CD4-positive, alpha-beta T cell treated with Interferon alpha-2 for 1 hour (primary cell): ENCODE data around the gene AREL1.

Experiments
- DNase-seq, 2 donors: peaks; one replicate each; pipeline ENCODE4 v3.0.0-alpha.2; 2020 to 2022

Gene AREL1

GRCh38 chr14:74630881-74631690, 81.8 kb downstream of the AREL1 start:
- no peak for DNase-seq

- no peak for DNase-seq
Observed at GRCh38 chr14:74628418-74628817, 84.5 kb downstream of the AREL1 start.

- no peak for DNase-seq
Observed at GRCh38 chr14:74627076-74627475, 85.8 kb downstream of the AREL1 start.

GRCh38 chr14:74622257-74622656, 90.6 kb downstream of the AREL1 start:
- no peak for DNase-seq

GRCh38 chr14:74621556-74621955, 91.3 kb downstream of the AREL1 start:
- DNase-seq: no peak

- no peak for DNase-seq
Observed at GRCh38 chr14:74620923-74621322, 92.0 kb downstream of the AREL1 start.

GRCh38 chr14:74620497-74620921, 92.4 kb downstream of the AREL1 start:
- DNase-seq: peak in 1 of 2 donors; percentile 44

- no peak for DNase-seq
Observed at GRCh38 chr14:74619672-74620131, 93.2 kb downstream of the AREL1 start.

- DNase-seq: peak; percentile 68 to 77
Observed at GRCh38 chr14:74618078-74618952, 94.6 kb downstream of the AREL1 start.

- peak in 1 of 2 donors; percentile 15 for DNase-seq
Observed at GRCh38 chr14:74616996-74617700, 95.7 kb downstream of the AREL1 start.

- peak in 1 of 2 donors; percentile 46 for DNase-seq
Observed at GRCh38 chr14:74616507-74616906, 96.4 kb downstream of the AREL1 start.

GRCh38 chr14:74615735-74616134, 97.1 kb downstream of the AREL1 start:
- DNase-seq: no peak

GRCh38 chr14:74614508-74615495, 98.1 kb downstream of the AREL1 start:
- DNase-seq: no peak

GRCh38 chr14:74613211-74613914, 99.5 kb downstream of the AREL1 start:
- no peak for DNase-seq

GRCh38 chr14:74612350-74613021, 100.4 kb downstream of the AREL1 start:
- peak; percentile 82 to 89 for DNase-seq

- DNase-seq: peak in 1 of 2 donors; percentile 23
Observed at GRCh38 chr14:74611650-74612349, 101.1 kb downstream of the AREL1 start, which contains the start of gene LTBP2. TSS of gene LTBP2 (minus strand) at chr14:74612237. CDS start at chr14:74611944, 293 bp downstream.
